Measurements from ENCODE around the gene USP3.
"Not testable (repeated sequence)": the region's sequence is repeated elsewhere in the genome, so short reads cannot be mapped to it uniquely, and the experiment has no call there.

Gene USP3

DNA sequence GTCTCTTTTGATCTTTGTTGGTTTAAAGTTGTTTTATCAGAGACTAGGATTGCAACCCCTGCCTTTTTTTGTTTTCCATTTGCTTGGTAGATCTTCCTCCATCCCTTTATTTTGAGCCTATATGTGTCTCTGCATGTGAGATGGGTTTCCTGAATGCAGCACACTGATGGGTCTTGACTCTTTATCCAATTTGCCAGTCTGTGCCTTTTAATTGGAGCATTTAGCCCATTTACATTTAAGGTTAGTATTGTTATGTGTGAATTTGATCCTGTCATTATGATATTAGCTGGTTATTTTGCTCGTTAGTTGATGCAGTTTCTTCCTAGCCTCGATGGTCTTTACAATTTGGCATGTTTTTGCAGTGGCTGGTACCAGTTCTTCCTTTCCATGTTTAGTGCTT is 116.4 kb downstream of the USP3 start:
- DNase-seq = not testable (repeated sequence)

DNA sequence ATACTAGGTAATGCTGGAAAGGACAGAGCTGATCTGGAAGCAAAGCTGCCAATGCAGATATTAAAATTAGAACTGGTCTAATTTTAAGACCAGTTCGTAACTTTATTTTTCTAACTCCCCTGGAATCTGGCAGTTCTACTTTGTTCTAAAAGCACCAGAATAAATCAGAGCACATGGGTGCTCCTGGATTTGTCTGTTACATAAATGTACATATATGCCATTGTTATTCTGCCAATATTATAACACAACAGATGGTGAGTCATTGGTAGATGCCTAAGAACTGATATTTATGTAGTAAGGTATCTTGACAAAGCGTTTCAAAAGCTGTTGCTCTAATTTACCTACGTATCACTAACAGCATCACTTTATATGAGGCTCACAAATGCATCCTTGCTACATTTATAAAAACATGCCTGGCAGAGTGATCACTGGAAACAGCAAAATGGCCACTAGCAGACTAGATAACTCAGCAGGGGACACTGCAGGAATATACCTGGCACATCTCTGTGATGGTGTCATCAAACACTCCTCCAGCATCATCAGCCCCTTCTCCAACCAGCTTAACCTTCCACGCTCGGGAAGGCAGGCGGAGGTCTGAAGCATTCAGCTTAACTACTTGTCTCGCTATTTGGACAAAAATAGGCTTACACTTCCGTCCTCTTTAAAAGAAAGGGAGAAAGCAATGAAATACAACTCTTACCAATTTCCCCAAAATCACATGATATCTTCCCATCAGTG is 119.0 kb downstream of the USP3 start:
- no peak for DNase-seq

DNA sequence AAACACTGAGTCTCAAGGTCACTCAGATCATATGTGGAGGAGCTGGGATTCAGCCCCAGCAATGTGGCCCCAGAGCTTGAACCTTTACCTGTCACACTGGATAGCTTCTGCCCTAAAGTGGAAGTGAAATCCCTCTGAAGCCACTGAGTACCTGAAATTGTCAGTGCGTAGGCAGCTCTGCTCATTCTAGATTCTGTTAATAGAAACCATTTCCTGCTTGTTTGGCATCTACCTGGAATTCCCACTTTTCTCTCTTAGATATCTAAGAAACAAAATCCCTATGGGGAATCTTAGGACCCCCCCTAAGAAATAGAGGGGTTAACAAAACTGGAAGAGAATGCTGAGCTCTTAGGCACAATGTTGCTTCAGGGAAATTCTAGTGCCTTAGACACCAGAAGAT is 122.6 kb downstream of the USP3 start:
- DNase-seq = no peak

DNA sequence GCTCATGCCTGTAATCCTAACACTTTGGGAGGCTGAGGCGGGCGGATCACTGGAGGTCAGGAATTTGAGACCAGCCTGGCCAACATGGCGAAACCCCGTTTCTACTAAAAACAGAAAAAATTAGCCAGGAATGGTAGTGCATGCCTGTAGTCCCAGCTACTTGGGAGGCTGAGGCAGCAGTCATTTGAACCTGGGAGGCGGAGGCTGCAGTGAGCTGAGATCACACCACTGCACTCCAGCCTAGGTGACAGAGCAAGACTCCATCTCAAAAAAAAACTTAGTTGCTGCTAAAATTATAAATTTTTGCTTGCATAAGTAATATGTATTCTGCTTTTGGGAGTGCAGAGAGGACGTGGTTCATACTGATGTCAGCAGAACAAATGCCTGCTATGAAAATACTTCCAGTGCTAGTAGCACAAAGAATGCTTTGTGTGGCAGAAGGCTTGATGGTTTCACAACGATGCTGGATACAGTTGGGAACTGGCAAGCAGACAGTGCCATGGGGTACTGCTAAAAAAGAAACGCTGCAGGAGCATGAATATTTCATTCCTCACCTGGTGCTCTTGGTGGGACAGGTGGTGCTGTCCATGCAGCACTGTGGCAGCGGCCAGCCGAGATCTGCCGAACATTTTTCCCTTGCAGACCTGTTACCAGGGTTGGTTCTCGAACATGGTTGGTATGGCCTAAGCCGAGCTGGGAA is 123.9 kb downstream of the USP3 start:
- no peak for DNase-seq

DNA sequence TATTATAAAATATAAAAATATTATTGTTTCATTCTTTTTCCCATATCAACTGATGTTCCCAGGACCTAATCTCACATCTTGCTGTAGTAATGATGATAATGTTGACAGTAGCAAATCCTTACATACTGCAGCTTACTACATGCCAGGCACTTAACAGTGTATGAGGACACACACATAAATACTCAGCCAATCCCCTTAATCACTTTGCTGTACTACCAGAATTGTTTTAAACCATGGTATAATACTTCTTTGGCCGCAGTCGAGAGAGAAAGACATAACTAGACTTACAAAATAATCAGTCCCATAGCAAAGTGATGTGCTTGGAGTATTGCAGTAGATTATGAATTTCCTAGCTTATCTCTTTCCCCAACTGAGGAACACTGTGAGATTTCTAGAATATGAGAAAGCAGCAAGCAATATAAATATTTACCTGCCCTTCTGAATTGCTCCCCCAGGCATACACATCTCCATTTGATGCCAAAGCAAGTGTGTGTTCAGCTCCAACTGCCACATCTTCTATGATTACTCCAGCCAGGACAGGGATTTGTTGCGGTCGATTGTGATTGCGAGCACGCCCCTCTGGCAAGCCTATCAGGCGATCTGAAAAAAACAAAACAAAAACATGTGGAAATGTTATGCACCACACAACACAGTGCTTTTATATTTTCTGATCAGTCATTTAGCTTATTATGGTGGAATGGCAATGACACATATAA is 125.8 kb downstream of the USP3 start:
- DNase-seq = no peak

DNA sequence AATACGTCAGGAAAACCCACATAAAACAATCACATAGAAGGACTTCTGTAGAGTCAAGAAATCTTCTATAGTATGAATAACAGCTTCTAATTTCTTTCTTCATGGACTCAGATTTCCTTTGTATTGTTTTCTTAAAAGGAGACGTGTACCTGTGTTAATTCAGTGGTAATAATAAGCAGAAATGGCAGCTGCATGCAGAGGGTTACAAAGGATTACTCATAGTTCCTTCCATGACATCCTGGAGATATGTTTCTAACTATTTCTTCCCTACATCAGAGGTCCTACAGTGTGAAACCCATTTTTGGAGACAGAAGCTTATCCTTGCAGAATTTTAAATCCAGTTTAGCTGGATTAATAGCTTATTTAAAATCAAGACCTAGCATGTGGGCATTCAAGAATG is 128.9 kb downstream of the USP3 start:
- DNase-seq = no peak

DNA sequence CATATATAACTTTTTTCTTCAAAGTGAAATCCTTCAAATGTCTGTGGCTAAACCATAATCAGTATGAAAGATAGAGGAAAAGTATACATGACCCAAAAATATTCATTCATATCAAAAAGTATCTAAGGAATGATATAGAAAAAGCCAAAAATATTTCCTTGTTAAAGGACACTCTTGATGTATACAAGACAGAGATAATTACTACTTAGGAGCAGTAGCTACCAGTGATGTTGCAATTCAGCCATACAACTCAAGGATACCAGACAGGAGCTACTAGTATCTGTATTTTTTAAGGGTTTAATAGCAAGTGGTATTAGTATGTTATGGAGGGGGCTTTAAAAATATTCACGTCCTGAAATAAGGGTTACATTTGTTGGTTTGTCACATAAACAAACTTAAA is 129.8 kb downstream of the USP3 start:
- DNase-seq = no peak

DNA sequence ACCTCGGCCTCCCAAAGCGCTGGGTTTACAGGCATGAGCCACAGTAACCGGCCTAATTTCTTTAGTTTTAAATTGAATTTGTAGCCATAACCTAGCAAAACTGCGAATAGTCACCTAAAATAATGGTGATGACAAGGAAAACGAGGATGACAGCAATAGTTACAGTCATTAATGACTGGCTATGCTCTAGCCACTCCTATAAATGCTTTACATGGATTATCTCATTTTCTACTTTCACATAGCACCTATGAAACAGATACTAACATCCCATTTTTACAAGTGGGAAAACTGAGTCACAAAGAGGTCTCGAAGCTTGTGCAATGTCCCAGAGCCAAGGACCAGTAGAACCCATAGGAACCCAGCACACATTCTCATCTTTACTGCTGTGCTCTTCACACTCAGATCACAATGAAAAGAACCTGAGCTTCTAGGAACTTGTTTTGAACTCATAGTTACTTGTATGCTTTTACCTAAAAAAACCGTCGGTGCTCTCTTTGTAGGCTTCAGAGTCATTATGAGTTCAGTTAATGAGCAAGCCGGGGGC is 132.2 kb downstream of the USP3 start:
- DNase-seq = no peak

DNA sequence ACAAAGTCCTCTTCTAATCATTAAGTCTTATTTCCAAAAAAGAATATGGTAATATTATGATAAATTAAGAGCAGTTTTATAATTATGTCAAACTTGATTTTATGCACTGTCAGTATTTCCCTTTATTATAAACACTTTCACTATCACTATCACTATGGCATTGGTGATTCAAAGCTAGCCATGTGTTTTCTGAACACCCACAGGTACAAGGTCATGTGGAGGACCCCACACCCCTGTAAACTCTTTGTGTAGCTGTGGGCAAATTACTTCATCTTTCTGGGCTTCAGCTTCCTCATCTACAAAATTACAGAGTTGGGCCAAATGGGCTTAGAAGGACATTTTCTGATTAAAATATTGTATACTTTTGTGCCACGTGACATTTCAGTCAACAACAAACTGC is 134.4 kb downstream of the USP3 start:
- DNase-seq = no peak

DNA sequence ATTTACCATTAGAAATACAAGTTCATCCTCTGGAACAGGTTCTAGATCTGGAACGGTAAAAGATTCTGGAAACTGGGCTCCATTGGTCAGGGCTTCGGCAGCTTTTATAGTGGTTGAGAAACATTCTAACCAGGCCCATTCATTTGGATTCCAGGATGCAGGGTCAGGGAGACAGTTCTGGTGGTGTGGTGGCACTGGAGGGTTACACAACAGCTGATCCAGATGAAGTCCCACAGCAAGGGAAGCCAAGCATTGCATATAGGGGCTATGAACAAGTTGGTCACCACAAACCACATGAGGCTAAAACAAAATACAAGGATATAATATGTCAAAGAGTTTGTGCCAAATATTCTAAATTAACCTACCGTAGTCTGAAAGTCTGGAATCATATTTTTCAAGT is 135.8 kb downstream of the USP3 start:
- DNase-seq = no peak

Data from Kasumi-1 (cell line).